ENCODE data around the gene RCBTB2. TPM values are rescaled to one million over a fixed set of nuclear protein-coding genes. Genes with fewer than 3 reads are reported as not detected.
A peak's percentile ranks its signal among the peaks of the same experiment; 100 is the strongest.

Gene RCBTB2
- total and polyA plus RNA-seq, 9 donors: 8.2 to 22.6 (median 14.2) TPM

GRCh38 chr13:48493851-48494250, 39.0 kb downstream of the RCBTB2 start:
- DNase-seq: no peak
- intact Hi-C loops (cut with DNase I): no loop called here
- TF ChIP-seq, protein P1, sequence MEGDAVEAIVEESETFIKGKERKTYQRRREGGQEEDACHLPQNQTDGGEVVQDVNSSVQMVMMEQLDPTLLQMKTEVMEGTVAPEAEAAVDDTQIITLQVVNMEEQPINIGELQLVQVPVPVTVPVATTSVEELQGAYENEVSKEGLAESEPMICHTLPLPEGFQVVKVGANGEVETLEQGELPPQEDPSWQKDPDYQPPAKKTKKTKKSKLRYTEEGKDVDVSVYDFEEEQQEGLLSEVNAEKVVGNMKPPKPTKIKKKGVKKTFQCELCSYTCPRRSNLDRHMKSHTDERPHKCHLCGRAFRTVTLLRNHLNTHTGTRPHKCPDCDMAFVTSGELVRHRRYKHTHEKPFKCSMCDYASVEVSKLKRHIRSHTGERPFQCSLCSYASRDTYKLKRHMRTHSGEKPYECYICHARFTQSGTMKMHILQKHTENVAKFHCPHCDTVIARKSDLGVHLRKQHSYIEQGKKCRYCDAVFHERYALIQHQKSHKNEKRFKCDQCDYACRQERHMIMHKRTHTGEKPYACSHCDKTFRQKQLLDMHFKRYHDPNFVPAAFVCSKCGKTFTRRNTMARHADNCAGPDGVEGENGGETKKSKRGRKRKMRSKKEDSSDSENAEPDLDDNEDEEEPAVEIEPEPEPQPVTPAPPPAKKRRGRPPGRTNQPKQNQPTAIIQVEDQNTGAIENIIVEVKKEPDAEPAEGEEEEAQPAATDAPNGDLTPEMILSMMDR (IDR thresholded peaks at IDR 0.05): no peak
- TF ChIP-seq EP300 (IDR thresholded peaks at IDR 0.05) (no peak), POLR2A (IDR thresholded peaks at IDR 0.05) (no peak)
- Histone ChIP-seq H3K4me1 (ENCODE audit: insufficient read depth) (peaks cover 6% of the 10 kb centered on the region), H3K27ac (no peak overlapping the region), H3K4me3 (no peak overlapping the region), H3K27me3 (no peaks in the 10 kb centered on the region), H3K9me3 (no peaks in the 10 kb centered on the region), H3K36me3 (no peaks in the 10 kb centered on the region)
- 89 to 94% (median 90%) methylated on average over 2 of the region's 2 CpGs for WGBS, 3 donors

- TF ChIP-seq, protein P1 (IDR thresholded peaks at IDR 0.05): no peak
- no peak for TF ChIP-seq EP300 (IDR thresholded peaks at IDR 0.05)
- no peak for TF ChIP-seq POLR2A (IDR thresholded peaks at IDR 0.05)
- WGBS, 3 donors: 60 to 76% (median 65%) methylated on average over 4 of the region's 4 CpGs
- intact Hi-C loops (cut with DNase I): no loop called here
- H3K36me3 ChIP-seq: no peaks in the 10 kb centered on the region
- no peak overlapping the region for H3K4me3 ChIP-seq
- no peaks in the 10 kb centered on the region for H3K9me3 ChIP-seq
- H3K4me1 ChIP-seq (ENCODE audit: insufficient read depth): peaks cover 6% of the 10 kb centered on the region
- H3K27me3 ChIP-seq: no peaks in the 10 kb centered on the region
- peak overlapping the region in 1 of 2 donors; percentile 76 for H3K27ac ChIP-seq
- no peak for DNase-seq
Measured at GRCh38 chr13:48493066-48493765, 39.7 kb downstream of the RCBTB2 start.

DNA sequence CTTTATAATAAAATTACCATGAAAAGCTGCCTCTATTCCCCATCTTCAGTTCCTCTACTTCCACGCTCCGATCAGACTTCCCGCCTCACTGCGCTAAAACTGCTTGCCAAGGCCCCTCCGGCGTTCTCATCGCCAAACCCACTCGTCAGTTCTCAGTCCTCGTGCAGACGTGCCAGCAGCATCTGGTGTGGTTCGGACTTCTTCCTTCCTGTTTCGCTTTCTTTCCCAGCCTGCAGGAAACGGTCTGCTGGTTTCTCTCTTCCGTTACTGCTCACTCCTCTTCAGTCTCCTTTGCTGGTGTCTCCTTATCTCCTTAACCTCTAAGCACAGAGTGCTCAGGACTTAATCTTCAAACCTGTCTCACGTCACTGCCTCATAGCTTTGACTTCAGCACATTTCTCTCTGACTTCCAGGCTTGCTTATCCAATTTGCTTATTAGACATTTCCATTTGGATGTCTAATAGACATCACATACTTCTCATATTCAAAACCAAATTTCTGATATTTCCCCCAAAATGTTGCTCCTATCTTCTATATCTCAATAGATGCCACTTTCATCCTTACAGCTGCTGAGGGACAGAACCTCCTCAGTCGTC, 40.3 kb downstream of the RCBTB2 start:
- peaks cover 6% of the 10 kb centered on the region for H3K4me1 ChIP-seq (ENCODE audit: insufficient read depth)
- WGBS, 3 donors: 35 to 44% (median 36%) methylated on average over 16 of the region's 16 CpGs
- no peak overlapping the region for H3K4me3 ChIP-seq
- TF ChIP-seq EP300 (IDR thresholded peaks at IDR 0.05) (no peak), POLR2A (IDR thresholded peaks at IDR 0.05) (no peak)
- TF ChIP-seq, protein P1 (IDR thresholded peaks at IDR 0.05): no peak
- H3K27me3 ChIP-seq: no peaks in the 10 kb centered on the region
- H3K36me3 ChIP-seq: no peaks in the 10 kb centered on the region
- peak overlapping the region in 1 of 2 donors; percentile 76 for H3K27ac ChIP-seq
- H3K9me3 ChIP-seq: no peaks in the 10 kb centered on the region
- peak; percentile 68 to 75 (median 69) for DNase-seq
- intact Hi-C loops (cut with DNase I): no loop called here

DNA sequence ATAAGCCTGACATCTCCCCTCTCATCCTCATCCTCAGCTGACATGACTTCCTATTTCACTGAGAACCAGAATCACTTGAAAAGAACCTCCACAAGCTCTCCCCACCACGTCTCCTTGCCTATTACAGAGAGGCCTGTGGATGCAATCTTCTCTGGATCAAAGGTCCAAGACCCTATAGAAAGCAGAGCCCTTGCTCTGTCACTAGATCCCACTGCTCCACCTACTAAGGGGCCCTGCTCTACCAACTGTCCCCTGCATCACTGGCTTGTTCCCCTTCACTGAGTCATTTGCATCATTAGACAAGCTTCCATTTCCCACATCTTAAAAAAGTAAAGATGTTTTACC, 40.8 kb downstream of the RCBTB2 start:
- peaks cover 6% of the 10 kb centered on the region for H3K4me1 ChIP-seq (ENCODE audit: insufficient read depth)
- H3K36me3 ChIP-seq: no peaks in the 10 kb centered on the region
- TF ChIP-seq POLR2A (IDR thresholded peaks at IDR 0.05) (no peak), EP300 (IDR thresholded peaks at IDR 0.05) (no peak)
- TF ChIP-seq, protein P1 (IDR thresholded peaks at IDR 0.05): no peak
- intact Hi-C loops (cut with DNase I): no loop called here
- no peak for DNase-seq
- WGBS, 3 donors: 78 to 90% (median 80%) methylated on average over 1 of the region's 1 CpG
- H3K27ac ChIP-seq: peak overlapping the region in 1 of 2 donors; percentile 76
- peak overlapping the region; percentile 1 for H3K4me3 ChIP-seq
- no peaks in the 10 kb centered on the region for H3K9me3 ChIP-seq
- no peaks in the 10 kb centered on the region for H3K27me3 ChIP-seq

All from ovary (tissue), 9 donors.